ENCODE measurements around the gene KAZN. TPM values are rescaled to one million over a fixed set of nuclear protein-coding genes. Genes with fewer than 3 reads are reported as not detected.

Gene KAZN
- polyA plus RNA-seq, 2 of the 4 experiments (the other 2 are of a cell fraction) = 1.3 to 1.9 TPM

DNA sequence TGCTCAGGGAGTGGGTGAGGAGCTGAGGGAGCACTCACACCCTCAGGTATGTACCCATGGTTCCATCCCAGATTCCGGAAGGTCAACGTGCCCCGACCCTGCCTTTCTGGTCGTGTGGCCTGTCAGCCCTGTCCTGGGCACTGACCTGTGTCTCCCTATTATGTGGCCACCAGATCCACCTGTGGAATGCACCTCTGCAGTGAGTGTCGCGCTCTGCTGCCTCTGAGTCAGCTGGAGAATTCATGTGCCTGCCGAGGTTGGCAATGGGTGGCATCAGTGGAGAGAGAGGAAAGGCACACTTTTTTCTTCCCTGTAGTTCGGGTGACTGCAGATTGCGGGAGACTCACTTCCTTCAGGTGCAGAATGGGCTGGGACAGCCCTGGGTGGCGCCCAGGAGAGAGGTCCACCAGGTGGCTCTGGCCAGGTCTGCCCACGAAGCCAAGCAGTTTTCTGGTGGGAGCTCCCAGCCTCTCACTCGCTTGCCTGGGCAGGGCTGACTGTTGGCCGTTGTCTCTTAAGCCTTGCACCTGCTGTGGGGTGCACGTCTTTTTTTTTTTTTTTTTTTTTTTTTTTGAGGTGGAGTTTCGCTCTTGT lies 378.9 kb downstream of the KAZN start:
- Histone ChIP-seq H3K4me1 (no peaks in the 10 kb centered on the region), H3K9me3 (no peaks in the 10 kb centered on the region), H3K4me3 (no peak overlapping the region), H3K27ac (no peak overlapping the region), H3K4me2 (no peak overlapping the region)
- POLR2A ChIA-PET = no interaction called here
- FAIRE-seq (no peak), ATAC-seq (no peak; a peak in 1 of 6 replicates), DNase-seq (ENCODE audit: low read depth in 1 of 2, low spot score in 1 of 2) (no peak)
- TF ChIP-seq FOSB (CRISPR knock-in tag; IDR thresholded peaks at IDR 0.05) (no peak), ESRRA (IDR thresholded peaks at IDR 0.05; ENCODE audit: borderline replicate concordance, low read length) (no peak), FOSL2 (IDR thresholded peaks at IDR 0.05) (no peak), FOSL2 (CRISPR knock-in tag; IDR thresholded peaks at IDR 0.05) (no peak), HOXB13 (CRISPR knock-in tag; IDR thresholded peaks at IDR 0.05; ENCODE audit: low read depth) (no peak), KDM1A (IDR thresholded peaks at IDR 0.05; ENCODE audit: low read depth) (no peak), NFE2L2 (conservative IDR thresholded peaks at IDR 0.05; ENCODE audit: low read length) (no peak)
- TF ChIP-seq, protein P1, sequence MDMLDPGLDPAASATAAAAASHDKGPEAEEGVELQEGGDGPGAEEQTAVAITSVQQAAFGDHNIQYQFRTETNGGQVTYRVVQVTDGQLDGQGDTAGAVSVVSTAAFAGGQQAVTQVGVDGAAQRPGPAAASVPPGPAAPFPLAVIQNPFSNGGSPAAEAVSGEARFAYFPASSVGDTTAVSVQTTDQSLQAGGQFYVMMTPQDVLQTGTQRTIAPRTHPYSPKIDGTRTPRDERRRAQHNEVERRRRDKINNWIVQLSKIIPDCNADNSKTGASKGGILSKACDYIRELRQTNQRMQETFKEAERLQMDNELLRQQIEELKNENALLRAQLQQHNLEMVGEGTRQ (IDR thresholded peaks at IDR 0.05) = no peak
- TF ChIP-seq, protein P2, sequence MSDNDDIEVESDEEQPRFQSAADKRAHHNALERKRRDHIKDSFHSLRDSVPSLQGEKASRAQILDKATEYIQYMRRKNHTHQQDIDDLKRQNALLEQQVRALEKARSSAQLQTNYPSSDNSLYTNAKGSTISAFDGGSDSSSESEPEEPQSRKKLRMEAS (IDR thresholded peaks at IDR 0.05) = no peak
- TF ChIP-seq, protein P3, sequence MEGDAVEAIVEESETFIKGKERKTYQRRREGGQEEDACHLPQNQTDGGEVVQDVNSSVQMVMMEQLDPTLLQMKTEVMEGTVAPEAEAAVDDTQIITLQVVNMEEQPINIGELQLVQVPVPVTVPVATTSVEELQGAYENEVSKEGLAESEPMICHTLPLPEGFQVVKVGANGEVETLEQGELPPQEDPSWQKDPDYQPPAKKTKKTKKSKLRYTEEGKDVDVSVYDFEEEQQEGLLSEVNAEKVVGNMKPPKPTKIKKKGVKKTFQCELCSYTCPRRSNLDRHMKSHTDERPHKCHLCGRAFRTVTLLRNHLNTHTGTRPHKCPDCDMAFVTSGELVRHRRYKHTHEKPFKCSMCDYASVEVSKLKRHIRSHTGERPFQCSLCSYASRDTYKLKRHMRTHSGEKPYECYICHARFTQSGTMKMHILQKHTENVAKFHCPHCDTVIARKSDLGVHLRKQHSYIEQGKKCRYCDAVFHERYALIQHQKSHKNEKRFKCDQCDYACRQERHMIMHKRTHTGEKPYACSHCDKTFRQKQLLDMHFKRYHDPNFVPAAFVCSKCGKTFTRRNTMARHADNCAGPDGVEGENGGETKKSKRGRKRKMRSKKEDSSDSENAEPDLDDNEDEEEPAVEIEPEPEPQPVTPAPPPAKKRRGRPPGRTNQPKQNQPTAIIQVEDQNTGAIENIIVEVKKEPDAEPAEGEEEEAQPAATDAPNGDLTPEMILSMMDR (IDR thresholded peaks at IDR 0.05) = no peak
- CTCF ChIA-PET = no interaction called here
- 64% methylated on average over 6 of the region's 15 CpGs for WGBS (ENCODE audit: missing lambda C conversion rate)

DNA sequence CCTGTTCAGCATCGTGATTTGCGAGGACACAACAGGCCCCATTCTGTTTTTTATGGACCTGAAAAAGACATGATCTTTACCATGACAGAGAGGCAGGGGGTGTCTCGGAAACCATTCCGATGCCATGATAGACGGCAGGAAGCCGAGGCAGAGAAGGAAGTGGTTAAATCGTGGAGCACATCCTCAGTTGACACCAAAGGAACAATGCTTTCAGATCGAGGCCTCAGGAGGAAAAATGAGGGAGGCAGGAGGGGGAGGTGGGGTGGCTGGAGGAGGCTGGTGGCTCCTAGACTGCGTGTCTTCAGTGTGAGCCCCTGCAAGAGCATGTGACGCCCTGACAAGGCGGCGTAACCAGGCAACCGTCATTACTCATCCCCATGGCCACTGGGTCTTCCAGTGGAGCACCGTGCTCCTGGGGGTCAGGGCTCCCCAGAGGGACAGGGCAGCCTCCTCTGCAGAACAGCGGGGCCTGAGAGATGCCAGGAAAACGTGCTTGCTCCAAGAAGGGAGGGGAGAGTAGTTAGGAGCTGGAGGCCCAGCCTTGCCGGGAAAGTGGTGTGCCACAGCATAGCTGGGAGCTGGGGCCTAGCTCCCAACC lies 382.2 kb downstream of the KAZN start:
- ATAC-seq = no peak

DNA sequence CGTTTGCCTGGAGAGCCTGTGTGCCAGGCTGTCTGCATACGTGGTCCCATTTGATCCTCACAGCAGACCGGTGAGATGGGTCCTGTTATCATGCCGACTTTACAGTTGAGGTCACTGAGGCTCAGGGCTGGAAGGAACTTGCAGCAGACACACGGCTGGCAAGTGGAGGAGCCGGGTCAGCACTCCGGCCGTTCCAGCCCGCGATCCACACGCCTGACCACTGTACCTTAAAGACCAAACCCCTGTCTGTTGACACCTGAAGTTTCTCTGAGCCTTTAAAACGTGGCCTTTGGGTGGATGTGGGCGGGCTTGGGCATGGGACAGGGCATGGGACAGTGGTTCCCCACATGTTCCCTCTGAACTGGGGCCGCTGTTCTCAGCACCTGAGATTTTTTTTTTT lies 383.5 kb downstream of the KAZN start:
- 68% methylated on average over 13 of the region's 14 CpGs for WGBS (ENCODE audit: missing lambda C conversion rate)
- no peak overlapping the region for H3K4me3 ChIP-seq
- TF ChIP-seq, protein P1 (IDR thresholded peaks at IDR 0.05) = no peak
- TF ChIP-seq MYC (IDR thresholded peaks at IDR 0.05; ENCODE audit: borderline replicate concordance, low read length) = no peak
- TF ChIP-seq, protein P4, sequence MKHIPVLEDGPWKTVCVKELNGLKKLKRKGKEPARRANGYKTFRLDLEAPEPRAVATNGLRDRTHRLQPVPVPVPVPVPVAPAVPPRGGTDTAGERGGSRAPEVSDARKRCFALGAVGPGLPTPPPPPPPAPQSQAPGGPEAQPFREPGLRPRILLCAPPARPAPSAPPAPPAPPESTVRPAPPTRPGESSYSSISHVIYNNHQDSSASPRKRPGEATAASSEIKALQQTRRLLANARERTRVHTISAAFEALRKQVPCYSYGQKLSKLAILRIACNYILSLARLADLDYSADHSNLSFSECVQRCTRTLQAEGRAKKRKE (CRISPR knock-in tag; IDR thresholded peaks at IDR 0.05; ENCODE audit: low read depth) = no peak
- TF ChIP-seq SREBF2 (IDR thresholded peaks at IDR 0.05) = no peak
- TF ChIP-seq NFE2L2 (conservative IDR thresholded peaks at IDR 0.05; ENCODE audit: low read length) = no peak
- no peak for TF ChIP-seq ESRRA (IDR thresholded peaks at IDR 0.05; ENCODE audit: borderline replicate concordance, low read length)
- no peak for TF ChIP-seq RCOR1 (IDR thresholded peaks at IDR 0.05; ENCODE audit: low read depth, low read length)
- TF ChIP-seq RFX5 (IDR thresholded peaks at IDR 0.05) = no peak
- no peak for TF ChIP-seq FOSB (CRISPR knock-in tag; IDR thresholded peaks at IDR 0.05)
- TF ChIP-seq, protein P5, sequence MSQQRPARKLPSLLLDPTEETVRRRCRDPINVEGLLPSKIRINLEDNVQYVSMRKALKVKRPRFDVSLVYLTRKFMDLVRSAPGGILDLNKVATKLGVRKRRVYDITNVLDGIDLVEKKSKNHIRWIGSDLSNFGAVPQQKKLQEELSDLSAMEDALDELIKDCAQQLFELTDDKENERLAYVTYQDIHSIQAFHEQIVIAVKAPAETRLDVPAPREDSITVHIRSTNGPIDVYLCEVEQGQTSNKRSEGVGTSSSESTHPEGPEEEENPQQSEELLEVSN (IDR thresholded peaks at IDR 0.05; ENCODE audit: borderline replicate concordance, low read depth) = no peak
- no peak for TF ChIP-seq TP53 (CRISPR knock-in tag; IDR thresholded peaks at IDR 0.05)
- TF ChIP-seq HOXA7 (CRISPR knock-in tag; IDR thresholded peaks at IDR 0.05) = no peak
- TF ChIP-seq, protein P6, sequence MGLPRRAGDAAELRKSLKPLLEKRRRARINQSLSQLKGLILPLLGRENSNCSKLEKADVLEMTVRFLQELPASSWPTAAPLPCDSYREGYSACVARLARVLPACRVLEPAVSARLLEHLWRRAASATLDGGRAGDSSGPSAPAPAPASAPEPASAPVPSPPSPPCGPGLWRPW (IDR thresholded peaks at IDR 0.05) = no peak
- H3K9me3 ChIP-seq = no peaks in the 10 kb centered on the region
- CTCF ChIA-PET = no interaction called here
- POLR2A ChIA-PET = no interaction called here
- no peak overlapping the region for H3K27ac ChIP-seq
- DNase-seq (ENCODE audit: low read depth in 1 of 2, low spot score in 1 of 2) = no peak
- FAIRE-seq = no peak
- no peaks in the 10 kb centered on the region for H3K4me1 ChIP-seq
- ATAC-seq = no peak
- H3K4me2 ChIP-seq = no peak overlapping the region

More for the DNA sequence above, 382.2 kb downstream of the KAZN start:
- ChIA-PET CTCF (interaction anchor here (1.4 kb wide), 1 partner anchor 47 kb away, joined by 4 read pairs; no protein-coding TSS in a partner anchor), POLR2A (no interaction called here)
- TF ChIP-seq CHD2 (IDR thresholded peaks at IDR 0.05; ENCODE audit: low read length, partially characterized antibody) (no peak), CEBPB (IDR thresholded peaks at IDR 0.05) (no peak), RFX5 (IDR thresholded peaks at IDR 0.05) (no peak), CBX8 (IDR thresholded peaks at IDR 0.05) (no peak), FOSL2 (IDR thresholded peaks at IDR 0.05) (no peak), FOSL2 (CRISPR knock-in tag; IDR thresholded peaks at IDR 0.05) (no peak), JUN (IDR thresholded peaks at IDR 0.05) (no peak), ESRRA (IDR thresholded peaks at IDR 0.05; ENCODE audit: borderline replicate concordance, low read length) (no peak), NR3C1 (IDR thresholded peaks at IDR 0.05) (no peak), EHMT2 (IDR thresholded peaks at IDR 0.05; ENCODE audit: low read depth) (no peak), SREBF2 (IDR thresholded peaks at IDR 0.05) (no peak), HOXB13 (CRISPR knock-in tag; IDR thresholded peaks at IDR 0.05; ENCODE audit: low read depth) (no peak), POLR2A (IDR thresholded peaks at IDR 0.05; ENCODE audit: low read length) (no peak), TP53 (CRISPR knock-in tag; IDR thresholded peaks at IDR 0.05) (no peak), MAZ (IDR thresholded peaks at IDR 0.05; ENCODE audit: borderline replicate concordance, low read depth, low read length) (no peak)
- TF ChIP-seq, protein P5 (IDR thresholded peaks at IDR 0.05; ENCODE audit: borderline replicate concordance, low read depth) = no peak
- no peak for DNase-seq (ENCODE audit: low read depth in 1 of 2, low spot score in 1 of 2)
- H3K27ac ChIP-seq = no peak overlapping the region
- WGBS (ENCODE audit: missing lambda C conversion rate) = 62% methylated on average over 16 of the region's 17 CpGs
- no peaks in the 10 kb centered on the region for H3K9me3 ChIP-seq
- no peak overlapping the region for H3K4me2 ChIP-seq
- H3K4me1 ChIP-seq = no peaks in the 10 kb centered on the region
- no peak for FAIRE-seq
- H3K4me3 ChIP-seq = no peak overlapping the region

All from A549 (cell line).